ENCODE data around the gene CDCA3.

CDCA3 gene

GRCh38 chr12:6852651-6853354 is 1.7 kb upstream of the CDCA3 start:
- peak; percentile 82 for DNase-seq

DNA sequence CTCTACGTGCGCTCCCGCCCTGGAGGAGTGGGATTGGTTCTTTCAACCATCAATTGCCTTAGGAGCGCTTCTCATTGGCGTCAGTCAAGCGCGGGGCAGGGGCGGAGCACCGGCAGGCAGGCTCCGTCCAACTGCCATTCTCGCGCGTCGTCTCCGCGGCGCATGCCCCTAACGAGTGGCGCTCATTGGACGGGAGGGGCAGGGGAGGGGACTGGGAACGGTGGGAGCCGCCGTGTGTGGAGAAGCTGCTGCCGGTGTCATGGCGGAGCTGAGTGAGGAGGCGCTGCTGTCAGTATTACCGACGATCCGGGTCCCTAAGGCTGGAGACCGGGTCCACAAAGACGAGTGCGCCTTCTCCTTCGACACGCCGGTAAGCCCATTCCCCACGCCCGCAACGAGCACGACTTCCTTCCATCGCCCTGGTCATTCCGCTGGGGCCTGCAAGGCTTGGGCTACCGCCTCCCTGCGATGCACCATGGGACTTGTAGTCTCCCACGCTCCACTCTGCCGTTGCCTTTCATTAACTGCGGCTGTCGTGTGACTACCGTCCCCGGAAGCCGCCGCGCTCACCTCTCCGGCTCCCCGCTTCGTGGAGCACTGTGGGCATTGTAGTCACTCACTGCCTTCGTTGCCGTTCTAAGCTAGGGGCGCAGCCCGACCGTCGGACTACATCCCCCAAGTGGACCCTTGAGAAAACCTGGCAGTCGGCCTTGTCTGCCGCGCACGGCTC is 1.0 kb upstream of the CDCA3 start, which contains the start of gene USP5:
Gene USP5, plus strand, starts transcription at position 230 of the 730 bp plus-strand sequence. Its CDS starts 30 bp downstream, at position 260.
- DNase-seq: peak; percentile 98

DNA sequence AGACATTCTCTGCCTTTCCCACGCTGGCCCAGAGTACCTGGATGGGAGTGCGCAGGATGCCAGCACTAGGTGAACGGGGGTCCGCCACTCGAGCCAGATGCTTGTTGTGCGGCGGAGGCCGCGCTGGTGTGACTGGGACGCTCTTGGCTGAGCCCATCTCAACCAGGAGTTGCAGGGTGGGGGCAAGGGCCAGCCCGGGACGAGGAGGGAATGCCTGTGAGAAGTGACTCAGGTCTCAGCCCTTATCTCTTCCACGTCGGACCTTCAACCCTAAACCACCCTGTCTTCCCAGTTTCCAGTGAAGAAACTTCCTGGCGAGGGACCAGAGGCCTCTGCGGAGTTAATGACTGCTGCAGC is 312 bp downstream of the CDCA3 start:
- no peak for DNase-seq

- no peak for DNase-seq
Measured at GRCh38 chr12:6849976-6850560, 1.0 kb downstream of the CDCA3 start.

DNA sequence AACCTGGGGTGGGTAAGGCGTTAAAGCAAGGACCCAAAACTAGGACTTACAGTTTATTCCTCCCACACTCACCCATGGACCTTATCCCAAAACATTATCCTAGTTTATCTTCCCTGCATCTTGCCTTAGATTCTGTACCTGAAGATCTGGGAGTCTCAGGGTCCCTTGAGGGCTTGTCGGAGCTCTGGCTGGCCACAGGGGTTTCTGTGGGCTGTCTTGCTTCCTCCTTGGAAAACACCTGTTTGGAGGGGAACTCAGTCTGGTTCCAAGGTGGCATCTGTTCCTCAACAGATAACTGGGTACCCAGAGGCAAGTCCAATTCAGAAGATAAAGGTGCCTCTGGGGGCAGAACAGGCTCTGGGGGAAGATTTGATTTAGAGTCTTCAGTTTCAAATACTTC is 1.7 kb downstream of the CDCA3 start:
- DNase-seq: no peak

DNA sequence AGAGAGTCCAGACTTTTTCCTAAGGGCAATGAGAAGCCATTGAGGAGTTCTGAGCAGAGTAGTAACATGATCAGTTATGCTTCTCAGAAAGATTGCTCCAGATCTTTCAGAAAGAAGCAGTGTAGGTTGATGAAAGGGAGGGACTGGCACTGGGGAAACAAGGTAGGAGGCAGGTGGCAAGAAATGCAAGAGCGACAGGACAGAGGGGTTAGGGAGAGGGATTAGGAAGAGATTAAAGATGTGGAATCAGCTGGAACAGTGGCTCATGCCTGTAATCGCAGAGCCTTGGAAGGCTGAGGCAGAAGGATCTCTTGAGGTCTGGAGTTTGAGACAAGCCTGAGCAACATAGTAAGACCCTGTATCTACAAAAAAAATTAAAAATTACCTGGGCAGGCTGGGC is 3.4 kb downstream of the CDCA3 start:
- no peak for DNase-seq

GRCh38 chr12:6846316-6846869 is 4.7 kb downstream of the CDCA3 start:
- DNase-seq: no peak

GRCh38 chr12:6845395-6845794 is 5.7 kb downstream of the CDCA3 start:
- DNase-seq: no peak

DNA sequence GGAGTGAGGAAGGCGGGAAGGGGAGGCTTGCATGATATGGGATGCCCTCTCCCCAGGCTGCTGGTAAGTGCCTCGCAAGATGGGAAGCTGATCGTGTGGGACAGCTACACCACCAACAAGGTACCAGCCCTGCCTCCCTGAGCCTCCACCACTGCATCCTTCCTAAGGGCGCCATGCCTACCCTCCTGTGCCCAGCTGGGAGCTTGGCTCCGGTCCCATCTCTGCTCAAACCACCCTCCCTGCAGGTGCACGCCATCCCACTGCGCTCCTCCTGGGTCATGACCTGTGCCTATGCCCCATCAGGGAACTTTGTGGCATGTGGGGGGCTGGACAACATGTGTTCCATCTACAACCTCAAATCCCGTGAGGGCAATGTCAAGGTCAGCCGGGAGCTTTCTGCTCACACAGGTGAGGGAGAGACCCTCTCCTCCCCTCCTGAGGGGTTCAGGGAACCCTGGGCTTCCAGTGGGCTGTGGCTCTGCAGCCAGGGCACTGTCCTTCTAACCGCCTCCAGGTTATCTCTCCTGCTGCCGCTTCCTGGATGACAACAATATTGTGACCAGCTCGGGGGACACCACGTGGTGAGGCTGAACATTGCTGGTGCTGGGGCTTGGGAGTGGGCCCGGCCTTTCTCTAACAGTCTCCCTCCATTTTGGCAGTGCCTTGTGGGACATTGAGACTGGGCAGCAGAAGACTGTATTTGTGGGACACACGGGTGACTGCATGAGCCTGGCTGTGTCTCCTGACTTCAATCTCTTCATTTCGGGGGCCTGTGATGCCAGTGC is 7.8 kb downstream of the CDCA3 start:
- DNase-seq: no peak

GRCh38 chr12:6842075-6842474 is 9.0 kb downstream of the CDCA3 start:
- no peak for DNase-seq

DNA sequence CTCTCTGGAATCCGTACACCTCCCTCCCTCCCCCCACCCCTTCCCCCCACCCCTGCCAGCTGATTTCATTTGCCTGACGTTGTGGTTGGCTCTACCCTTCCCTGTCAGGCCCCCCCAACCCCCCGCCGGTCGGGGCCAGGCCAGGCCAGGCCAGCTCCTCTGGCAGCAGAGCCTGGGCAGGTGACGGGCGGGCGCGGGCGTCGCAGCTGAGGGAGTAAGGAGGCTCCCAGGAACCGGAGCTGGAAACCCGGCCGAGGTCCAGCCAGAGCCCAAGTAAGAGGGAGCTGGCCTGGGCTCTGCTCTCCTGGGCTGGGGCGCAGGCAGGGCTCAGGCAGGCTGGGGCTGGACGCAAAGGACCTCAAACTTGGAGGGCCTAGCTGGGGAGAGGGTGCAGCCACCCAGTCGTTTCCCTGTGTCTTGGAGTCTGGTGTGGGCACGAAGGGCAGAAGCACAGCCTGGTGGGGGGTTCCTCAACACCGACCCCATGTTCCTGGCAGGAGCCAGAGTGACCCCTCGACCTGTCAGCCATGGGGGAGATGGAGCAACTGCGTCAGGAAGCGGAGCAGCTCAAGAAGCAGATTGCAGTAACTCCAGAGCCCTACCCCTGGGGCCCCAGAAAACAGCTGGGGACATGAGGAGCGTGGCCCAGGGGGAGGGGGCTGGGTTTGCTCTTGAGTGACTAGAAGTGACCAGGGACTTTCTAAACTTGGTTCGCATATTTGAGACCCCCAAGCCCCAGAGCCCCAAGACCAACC is 10.1 kb downstream of the CDCA3 start, which contains the start of gene GNB3:
Gene GNB3, plus strand, starts transcription at position 165 of the 755 bp plus-strand sequence. Its CDS starts 363 bp downstream, at position 528.
- DNase-seq: no peak

DNA sequence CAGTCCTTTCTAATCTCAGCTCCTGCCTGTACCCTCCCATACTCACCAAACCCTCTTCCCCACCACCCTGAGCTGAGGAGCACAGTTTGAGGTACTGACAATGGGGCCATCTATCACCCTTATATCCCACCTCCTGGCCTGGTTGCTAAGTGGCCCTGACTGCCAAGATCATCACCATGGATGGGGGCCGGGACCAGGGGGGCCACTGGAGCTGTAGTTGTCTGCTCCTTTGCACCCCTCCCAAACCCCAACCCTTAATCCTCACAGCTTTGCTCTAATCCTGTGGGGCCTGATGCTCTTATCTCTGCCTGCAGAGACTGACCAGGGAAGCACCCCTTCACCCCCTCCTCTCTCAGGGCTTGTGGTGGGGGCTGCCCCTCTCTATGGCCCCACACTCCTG is 10.8 kb downstream of the CDCA3 start:
- no peak for DNase-seq

DNA sequence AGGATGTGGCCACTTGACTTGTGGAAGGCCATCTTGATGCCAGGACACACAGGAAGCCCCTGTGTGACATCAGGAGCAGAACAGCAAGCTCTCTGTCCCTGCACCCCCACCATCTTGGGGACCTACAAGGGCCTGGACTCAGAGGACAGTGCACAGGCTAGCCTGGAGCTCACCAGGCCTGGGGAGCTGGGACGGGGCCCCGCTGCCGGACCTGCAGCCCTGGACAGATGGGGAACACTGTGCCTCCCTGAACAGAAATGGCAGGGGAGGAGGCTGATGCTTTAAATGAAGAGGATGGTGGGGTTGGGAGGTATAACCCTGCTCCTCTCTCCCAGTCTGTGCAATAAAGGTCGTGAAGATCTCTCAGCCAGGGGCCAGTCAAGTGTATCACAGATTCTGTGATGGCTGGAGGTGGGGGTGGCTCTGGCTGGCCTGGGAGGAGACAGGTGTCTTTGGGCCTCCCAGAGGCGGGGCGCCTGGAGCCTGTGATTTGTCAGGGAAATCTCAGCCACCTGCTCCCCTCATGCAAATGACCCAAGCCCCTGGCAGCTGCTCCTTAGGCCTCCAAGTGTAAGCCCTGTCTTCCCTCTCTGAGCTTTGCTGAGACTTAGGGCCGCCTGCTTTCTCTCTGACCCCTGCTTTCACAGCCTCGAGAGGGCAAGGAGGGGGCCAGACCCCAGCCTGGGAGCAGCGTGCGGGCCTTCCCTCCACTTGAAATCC is 11.4 kb downstream of the CDCA3 start:
- DNase-seq: no peak

- DNase-seq: no peak
Measured at GRCh38 chr12:6838854-6839253, 12.2 kb downstream of the CDCA3 start.

DNA sequence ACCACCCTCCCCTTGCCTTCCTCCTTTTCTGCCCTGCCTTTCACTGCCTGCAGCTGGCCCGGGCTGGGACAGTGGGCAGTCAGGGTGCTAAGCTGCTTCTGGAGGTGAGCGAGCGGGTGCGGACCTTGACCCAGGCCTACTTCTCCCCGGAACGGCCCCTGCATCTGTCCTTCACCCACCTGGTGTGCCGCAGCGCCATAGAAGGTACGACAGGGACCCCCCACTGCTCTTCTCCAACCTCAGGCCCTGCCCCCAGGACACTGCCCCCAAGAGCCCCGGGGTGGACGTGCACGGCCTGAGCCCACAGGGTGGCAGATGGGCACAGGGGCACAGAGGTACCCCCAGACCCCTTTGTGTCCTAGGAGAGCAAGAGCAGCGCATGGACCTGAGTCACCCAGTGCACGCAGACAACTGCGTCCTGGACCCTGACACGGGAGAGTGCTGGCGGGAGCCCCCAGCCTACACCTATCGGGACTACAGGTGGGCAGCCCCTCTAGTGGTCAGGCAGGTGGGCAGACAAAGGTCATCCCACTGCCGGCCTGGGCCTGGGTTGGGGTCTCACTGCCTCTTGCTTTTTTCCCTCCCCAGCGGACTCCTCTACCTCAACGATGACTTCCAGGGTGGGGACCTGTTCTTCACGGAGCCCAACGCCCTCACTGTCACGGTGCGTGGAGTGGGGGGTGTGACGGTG is 13.6 kb downstream of the CDCA3 start:
- no peak for DNase-seq

GRCh38 chr12:6836851-6837250 is 14.2 kb downstream of the CDCA3 start:
- no peak for DNase-seq

DNA sequence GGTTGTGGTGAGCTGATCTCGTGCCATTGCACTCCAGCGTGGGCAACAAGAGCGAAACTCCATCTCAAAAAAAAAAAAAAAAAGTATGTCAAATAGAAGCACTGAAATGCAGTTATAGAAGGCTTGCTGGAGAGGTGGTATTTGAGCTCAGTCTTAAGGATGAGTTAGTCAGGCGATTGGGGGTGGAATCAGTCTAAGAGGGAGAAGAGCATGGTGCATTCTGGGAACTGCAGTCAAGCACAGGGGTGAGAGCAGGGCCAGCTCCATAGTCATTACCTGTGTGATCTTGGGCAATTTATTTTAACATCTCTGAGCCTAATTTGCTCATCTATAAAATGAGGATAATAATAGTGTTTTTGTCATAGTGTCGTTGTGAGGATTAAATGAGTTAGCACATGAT is 16.2 kb downstream of the CDCA3 start:
- DNase-seq: no peak

GRCh38 chr12:6834254-6834653 is 16.8 kb downstream of the CDCA3 start:
- DNase-seq: no peak

DNA sequence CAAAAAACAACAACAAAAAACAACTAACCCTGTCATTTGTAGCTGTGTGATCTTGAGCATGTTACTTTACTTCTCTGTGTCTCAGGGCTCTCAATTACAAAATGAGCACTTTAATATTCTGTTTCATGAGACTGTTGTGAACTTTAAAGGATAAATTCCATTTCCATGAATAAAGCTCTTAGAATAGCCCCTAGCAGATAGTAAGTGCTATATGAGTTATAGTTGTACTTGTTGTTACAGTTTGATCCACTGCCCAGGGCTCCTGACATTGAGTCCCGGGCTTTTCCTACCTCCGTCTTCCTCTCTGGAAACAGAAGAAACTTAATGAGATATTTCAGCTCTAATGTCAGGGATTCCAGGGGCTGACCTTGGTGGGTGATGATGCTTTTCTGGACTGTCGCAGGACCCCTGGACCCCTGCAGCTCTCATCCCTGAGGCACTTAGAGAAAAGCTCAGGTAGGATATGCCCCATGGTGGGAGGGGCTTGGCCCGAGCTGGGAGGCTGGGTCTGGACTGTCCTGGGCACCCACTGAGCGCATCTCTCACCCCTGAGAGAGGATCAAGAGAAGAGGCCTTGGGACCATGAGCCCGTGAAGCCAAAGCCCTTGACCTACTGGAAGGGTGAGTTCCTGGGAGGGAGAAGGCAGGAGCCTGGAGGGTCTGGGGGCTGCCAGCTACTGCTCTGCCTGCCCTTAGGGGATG is 17.7 kb downstream of the CDCA3 start:
- no peak for DNase-seq

GRCh38 chr12:6832125-6832524 is 19.0 kb downstream of the CDCA3 start:
- DNase-seq: no peak

All from stimulated activated CD4-positive, alpha-beta T cell treated with anti-CD3 and anti-CD28 coated beads, Interleukin-4, amount 100 ng/mL, for 24 hours (primary cell).